Mesenchymal stem cell (in vitro differentiated cells and primary cell): ENCODE measurements around the gene MINDY4.

ENCODE experiments used
- DNase-seq: peaks from one replicate; pipeline ENCODE4 v3.0.0-alpha.2; 2013
- H2AFZ ChIP-seq: one replicate; pipeline ENCODE4 v1.6.1; 2013; ENCODE audit warnings: low read depth, mild to moderate bottlenecking, control low read depth, inconsistent platforms, low read length, moderate library complexity
- H2AK5ac ChIP-seq: 2 replicates; pipeline ENCODE4 v1.6.1; 2013; ENCODE audit warnings: low read length, moderate library complexity, mild to moderate bottlenecking, inconsistent platforms; ENCODE audit not compliant: severe bottlenecking
- H2BK120ac ChIP-seq: one replicate; pipeline ENCODE4 v1.6.1; 2013; ENCODE audit warnings: low read depth, mild to moderate bottlenecking, inconsistent platforms, low read length, moderate library complexity
- H2BK12ac ChIP-seq, 2 experiments: one replicate each; pipeline ENCODE4 v1.6.1; 2013; ENCODE audit warnings: inconsistent platforms in 2 of 2, low read length in 2 of 2, mild to moderate bottlenecking in 2 of 2, moderate library complexity in 2 of 2, control low read depth in 1 of 2
- H2BK15ac ChIP-seq: one replicate; pipeline ENCODE4 v1.6.1; 2013; ENCODE audit warnings: mild to moderate bottlenecking, low read depth, inconsistent platforms; ENCODE audit not compliant: poor library complexity, severe bottlenecking
- H2BK5ac ChIP-seq: 2 replicates; pipeline ENCODE4 v1.6.1; 2013; ENCODE audit warnings: low read depth, mild to moderate bottlenecking, low read length, control low read depth, inconsistent platforms; ENCODE audit not compliant: poor library complexity, severe bottlenecking
- H3K14ac ChIP-seq, 2 experiments: one replicate each; pipeline ENCODE4 v1.6.1; 2013; ENCODE audit warnings: inconsistent platforms in 2 of 2, low read length in 2 of 2, control low read depth in 1 of 2, mild to moderate bottlenecking in 1 of 2, moderate library complexity in 1 of 2
- H3K18ac ChIP-seq, 2 experiments: one replicate each; pipeline ENCODE4 v1.6.1; 2013; ENCODE audit warnings: inconsistent platforms in 2 of 2, low read length in 2 of 2, control low read depth in 1 of 2, low read depth in 1 of 2, mild to moderate bottlenecking in 1 of 2
- H3K23ac ChIP-seq, 2 experiments: one replicate each; pipeline ENCODE4 v1.6.1; 2013; ENCODE audit warnings: inconsistent platforms in 2 of 2, low read length in 2 of 2, mild to moderate bottlenecking in 2 of 2, moderate library complexity in 2 of 2, control low read depth in 1 of 2
- H3K27ac ChIP-seq: 2 replicates; pipeline ENCODE4 v1.5.1; 2013; ENCODE audit warnings: mild to moderate bottlenecking, moderate library complexity, low read length, control low read depth, inconsistent platforms; ENCODE audit not compliant: poor library complexity, severe bottlenecking
- H3K27me3 ChIP-seq, 2 experiments: 2 replicates each; pipeline versions ENCODE4 v1.6.1 to v1.7.0; 2013; ENCODE audit warnings: low read length in 2 of 2, mild to moderate bottlenecking in 2 of 2, moderate library complexity in 2 of 2, control low read depth in 1 of 2, inconsistent platforms in 1 of 2; ENCODE audit not compliant: control insufficient read depth in 1 of 2, insufficient read depth in 1 of 2
- H3K36me3 ChIP-seq, 2 experiments: 2 replicates each; pipeline versions ENCODE4 v1.6.1 to v1.7.0; 2013; ENCODE audit warnings: low read length in 2 of 2, control low read depth in 1 of 2, inconsistent platforms in 1 of 2, low read depth in 1 of 2, mild to moderate bottlenecking in 1 of 2; ENCODE audit not compliant: insufficient read depth in 2 of 2, control insufficient read depth in 1 of 2
- H3K4ac ChIP-seq, 2 experiments: one replicate each; pipeline ENCODE4 v1.6.1; 2013; ENCODE audit warnings: inconsistent platforms in 2 of 2, low read length in 2 of 2, mild to moderate bottlenecking in 2 of 2, moderate library complexity in 2 of 2, control low read depth in 1 of 2, low read depth in 1 of 2
- H3K4me1 ChIP-seq: 2 replicates; pipeline ENCODE4 v1.6.1; 2013; ENCODE audit warnings: low read depth, low read length, control low read depth; ENCODE audit not compliant: control insufficient read depth, insufficient read depth
- H3K4me2 ChIP-seq: 2 replicates; pipeline ENCODE4 v1.6.1; 2013; ENCODE audit warnings: low read length, mild to moderate bottlenecking, inconsistent platforms; ENCODE audit not compliant: poor library complexity, severe bottlenecking
- H3K4me3 ChIP-seq, 2 experiments: 2 replicates each; pipeline versions ENCODE4 v1.5.1 to v1.7.0; 2013; ENCODE audit warnings: low read length in 2 of 2, mild to moderate bottlenecking in 2 of 2, control low read depth in 1 of 2, low read depth in 1 of 2; ENCODE audit not compliant: insufficient read depth in 1 of 2
- H3K79me1 ChIP-seq: replicated peaks from 2 replicates; pipeline ENCODE4 v1.6.1; 2013; ENCODE audit warnings: mild to moderate bottlenecking, control low read depth, low read length, inconsistent platforms; ENCODE audit not compliant: poor library complexity, severe bottlenecking
- H3K9ac ChIP-seq: 2 replicates; pipeline ENCODE4 v1.7.0; 2013; ENCODE audit warnings: mild to moderate bottlenecking, low read length, moderate library complexity
- H3K9me3 ChIP-seq: 2 replicates; pipeline ENCODE4 v1.7.0; 2013; ENCODE audit warnings: mild to moderate bottlenecking, low read length; ENCODE audit not compliant: control insufficient read depth
- H4K8ac ChIP-seq: one replicate; pipeline ENCODE4 v1.6.1; 2013; ENCODE audit warnings: inconsistent platforms, mild to moderate bottlenecking, low read length, moderate library complexity
- H4K91ac ChIP-seq: one replicate; pipeline ENCODE4 v1.6.1; 2013; ENCODE audit warnings: mild to moderate bottlenecking, low read length, inconsistent platforms
- WGBS: methylation state at CpG from one replicate; pipeline ENCODE4 v1.1.7; 2013; ENCODE audit warnings: mixed read lengths; 5-methylcytosine and 5-hydroxymethylcytosine counted together

MINDY4 gene

GRCh38 chr7:30911133-30911532, 139.9 kb downstream of the MINDY4 start:
- Histone ChIP-seq H3K4me3 (no peak overlapping the region), H2AFZ (no peak overlapping the region), H2BK5ac (no peak overlapping the region), H3K14ac (peak overlapping the region in 1 of 2 experiments; percentile 35), H3K4me2 (no peak overlapping the region), H3K9me3 (no peaks in the 10 kb centered on the region), H3K18ac (no peak overlapping the region), H3K27me3 (no peaks in the 10 kb centered on the region), H3K4me1 (peaks cover 58% of the 10 kb centered on the region), H4K91ac (no peak overlapping the region), H2BK15ac (no peak overlapping the region), H4K8ac (no peak overlapping the region), H2BK12ac (no peak overlapping the region), H3K9ac (no peak overlapping the region), H3K79me1 (no peaks in the 10 kb centered on the region), H2AK5ac (peak overlapping the region; percentile 49), H3K4ac (no peak overlapping the region), H3K36me3 (peaks cover 0 to 6% of the 10 kb centered on the region in 2 experiments), H3K23ac (no peak overlapping the region), H2BK120ac (no peak overlapping the region), H3K27ac (no peak overlapping the region)
- 89% methylated on average over 11 of the region's 11 CpGs for WGBS
- DNase-seq = no peak

DNA sequence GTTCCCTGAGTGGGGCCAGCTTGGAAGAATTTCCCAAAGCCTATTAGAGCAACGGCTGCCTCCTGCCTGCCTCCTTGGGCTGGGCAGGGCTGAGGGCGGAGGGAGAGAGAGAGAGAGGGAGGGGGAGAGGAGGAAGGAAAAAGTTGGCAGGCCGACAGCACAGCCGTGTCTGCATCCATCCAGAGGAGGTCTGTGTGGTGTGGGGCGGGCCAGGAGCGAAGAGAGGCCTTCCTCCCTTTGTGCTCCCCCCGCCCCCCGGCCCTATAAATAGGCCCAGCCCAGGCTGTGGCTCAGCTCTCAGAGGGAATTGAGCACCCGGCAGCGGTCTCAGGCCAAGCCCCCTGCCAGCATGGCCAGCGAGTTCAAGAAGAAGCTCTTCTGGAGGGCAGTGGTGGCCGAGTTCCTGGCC, 140.3 kb downstream of the MINDY4 start, which contains the start of gene AQP1:
AQP1 (plus strand) TSS at position 293 of the 409 bp plus-strand sequence; CDS start at position 350, 57 bp downstream.
- H3K27me3 ChIP-seq = no peaks in the 10 kb centered on the region
- no peaks in the 10 kb centered on the region for H3K9me3 ChIP-seq
- no peak within 1 kb of the TSS for H3K4ac ChIP-seq
- H4K91ac ChIP-seq = peak within 1 kb of the TSS; percentile 18
- peaks cover 56% of the 10 kb centered on the region for H3K4me1 ChIP-seq
- H3K36me3 ChIP-seq = peaks cover 0 to 6% of the 10 kb centered on the region in 2 experiments
- WGBS = 56% methylated on average over 12 of the region's 12 CpGs
- H3K14ac ChIP-seq = peak within 1 kb of the TSS in 1 of 2 experiments; percentile 35
- H2BK15ac ChIP-seq = no peak within 1 kb of the TSS
- H3K23ac ChIP-seq = no peak within 1 kb of the TSS
- no peak within 1 kb of the TSS for H3K27ac ChIP-seq
- H3K4me2 ChIP-seq = peak within 1 kb of the TSS; percentile 1
- peak within 1 kb of the TSS in 1 of 2 experiments; percentile 37 for H2BK12ac ChIP-seq
- H4K8ac ChIP-seq = peak within 1 kb of the TSS; percentile 79
- DNase-seq = peak; percentile 25
- no peak within 1 kb of the TSS for H2BK120ac ChIP-seq
- peak within 1 kb of the TSS; percentile 64 for H2AK5ac ChIP-seq
- no peak within 1 kb of the TSS for H2BK5ac ChIP-seq
- peak within 1 kb of the TSS; percentile 18 to 61 for H3K4me3 ChIP-seq
- peak within 1 kb of the TSS; percentile 45 for H3K9ac ChIP-seq
- H3K18ac ChIP-seq = peak within 1 kb of the TSS in 1 of 2 experiments; percentile 13
- no peaks in the 10 kb centered on the region for H3K79me1 ChIP-seq
- no peak within 1 kb of the TSS for H2AFZ ChIP-seq

DNA sequence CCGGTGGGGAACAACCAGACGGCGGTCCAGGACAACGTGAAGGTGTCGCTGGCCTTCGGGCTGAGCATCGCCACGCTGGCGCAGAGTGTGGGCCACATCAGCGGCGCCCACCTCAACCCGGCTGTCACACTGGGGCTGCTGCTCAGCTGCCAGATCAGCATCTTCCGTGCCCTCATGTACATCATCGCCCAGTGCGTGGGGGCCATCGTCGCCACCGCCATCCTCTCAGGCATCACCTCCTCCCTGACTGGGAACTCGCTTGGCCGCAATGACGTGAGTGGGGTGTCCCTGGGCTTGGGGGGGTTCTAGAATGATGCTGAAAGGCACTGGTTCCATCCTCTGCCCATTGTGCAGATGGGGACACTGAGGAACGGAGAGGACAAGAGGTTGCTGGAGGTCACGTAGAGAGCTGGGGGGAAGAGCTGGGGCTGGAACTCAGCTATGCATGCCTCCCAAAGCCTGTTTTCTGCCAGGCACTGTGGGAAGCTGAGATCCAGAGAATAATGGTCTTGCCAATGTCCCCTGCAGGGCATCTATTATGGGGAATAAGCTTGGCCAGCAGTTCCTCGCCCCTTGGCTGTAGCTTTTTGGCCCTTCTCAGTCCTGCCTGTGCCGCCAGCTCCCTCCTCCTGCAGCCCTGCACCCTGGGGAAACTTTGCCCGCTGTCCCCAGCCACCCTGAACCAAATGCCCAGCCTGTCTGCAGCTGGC, 141.0 kb downstream of the MINDY4 start:
- H3K27ac ChIP-seq = no peak overlapping the region
- WGBS = 97% methylated on average over 26 of the region's 26 CpGs

GRCh38 chr7:30912731-30912985, 141.4 kb downstream of the MINDY4 start:
- Histone ChIP-seq H3K9me3 (no peaks in the 10 kb centered on the region), H3K4me3 (peak overlapping the region; percentile 18 to 61), H3K4me1 (peaks cover 52% of the 10 kb centered on the region), H2AK5ac (no peak overlapping the region), H3K14ac (no peak overlapping the region), H2BK120ac (no peak overlapping the region), H3K4ac (no peak overlapping the region), H3K18ac (no peak overlapping the region), H3K79me1 (no peaks in the 10 kb centered on the region), H4K91ac (no peak overlapping the region), H2BK15ac (peak overlapping the region; percentile 37), H3K36me3 (peaks cover 0 to 6% of the 10 kb centered on the region in 2 experiments), H3K27me3 (no peaks in the 10 kb centered on the region), H3K4me2 (no peak overlapping the region), H2AFZ (no peak overlapping the region), H4K8ac (no peak overlapping the region), H2BK5ac (no peak overlapping the region), H2BK12ac (no peak overlapping the region), H3K9ac (peak overlapping the region; percentile 45), H3K23ac (no peak overlapping the region), H3K27ac (no peak overlapping the region)
- no peak for DNase-seq
- WGBS = 98% methylated on average over 2 of the region's 2 CpGs

More for the DNA sequence above, 141.0 kb downstream of the MINDY4 start:
- no peak for DNase-seq
- no peak overlapping the region for H2BK120ac ChIP-seq
- H2AFZ ChIP-seq = no peak overlapping the region
- H3K9ac ChIP-seq = peak overlapping the region; percentile 45
- H3K36me3 ChIP-seq = peaks cover 0 to 6% of the 10 kb centered on the region in 2 experiments
- H3K27me3 ChIP-seq = no peaks in the 10 kb centered on the region
- H3K23ac ChIP-seq = no peak overlapping the region
- H4K91ac ChIP-seq = peak overlapping the region; percentile 18
- H3K4ac ChIP-seq = no peak overlapping the region
- H3K4me2 ChIP-seq = peak overlapping the region; percentile 1
- no peaks in the 10 kb centered on the region for H3K9me3 ChIP-seq
- H2BK12ac ChIP-seq = peak overlapping the region in 1 of 2 experiments; percentile 37
- H2BK15ac ChIP-seq = no peak overlapping the region
- peaks cover 53% of the 10 kb centered on the region for H3K4me1 ChIP-seq
- peak overlapping the region; percentile 79 for H4K8ac ChIP-seq
- peak overlapping the region; percentile 18 to 61 for H3K4me3 ChIP-seq
- no peak overlapping the region for H2BK5ac ChIP-seq
- peak overlapping the region in 1 of 2 experiments; percentile 26 for H3K14ac ChIP-seq
- peak overlapping the region; percentile 64 for H2AK5ac ChIP-seq
- H3K18ac ChIP-seq = no peak overlapping the region
- H3K79me1 ChIP-seq = no peaks in the 10 kb centered on the region
